Right renal cortex interstitium (tissue), 3 donors: ENCODE data around the gene ANKRD40CL. TPM values are rescaled to one million over a fixed set of nuclear protein-coding genes. Genes with fewer than 3 reads are reported as not detected.
"Not testable (repeated sequence)": the region's sequence is repeated elsewhere in the genome, so short reads cannot be mapped to it uniquely, and the experiment has no call there.

Source experiments
- DNase-seq, 3 donors: peaks; one replicate each; pipeline ENCODE4 v3.0.0-alpha.2; 2013; ENCODE audit warnings: low read depth in 3 of 3, low spot score in 2 of 3
- polyA plus RNA-seq, 3 donors: library from polyadenylated mRNA; unstranded; fragments of 120-200 nt; gene quantifications; one replicate each; pipeline ENCODE4 v1.2.1, GENCODE V29; 2013; ENCODE audit not compliant: insufficient read length in 3 of 3

ANKRD40CL gene, protein sequence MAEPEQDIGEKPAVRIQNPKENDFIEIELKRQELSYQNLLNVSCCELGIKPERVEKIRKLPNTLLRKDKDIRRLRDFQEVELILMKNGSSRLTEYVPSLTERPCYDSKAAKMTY
- under 1 TPM in 2 of 3 donors, not detected in 1; 0.21 to 0.25 TPM for polyA plus RNA-seq

DNA sequence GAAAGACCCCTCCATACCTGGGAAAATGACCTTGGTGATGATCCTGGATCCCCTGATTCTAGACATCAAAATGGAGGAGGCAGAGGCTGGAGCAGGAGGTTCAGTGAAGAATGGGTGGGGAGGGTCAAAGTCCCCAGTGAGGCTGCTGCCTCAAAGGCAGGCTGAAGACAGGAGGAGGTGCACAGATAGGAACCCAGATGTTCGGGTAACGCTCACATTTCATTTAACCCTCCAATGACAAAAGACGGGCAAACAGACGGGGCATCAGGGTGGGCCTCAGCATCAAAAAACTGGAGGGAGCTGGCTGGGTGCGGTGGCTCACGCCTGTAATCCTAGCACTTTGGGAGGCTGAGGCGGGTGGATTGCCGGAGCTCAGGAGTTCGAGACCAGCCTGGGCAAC is at the start of gene ANKRD40CL:
Gene ANKRD40CL (minus strand): TSS at position 73 of the 400 bp plus-strand sequence. CDS start 605 bp downstream, outside the sequence.
- DNase-seq = no peak

DNA sequence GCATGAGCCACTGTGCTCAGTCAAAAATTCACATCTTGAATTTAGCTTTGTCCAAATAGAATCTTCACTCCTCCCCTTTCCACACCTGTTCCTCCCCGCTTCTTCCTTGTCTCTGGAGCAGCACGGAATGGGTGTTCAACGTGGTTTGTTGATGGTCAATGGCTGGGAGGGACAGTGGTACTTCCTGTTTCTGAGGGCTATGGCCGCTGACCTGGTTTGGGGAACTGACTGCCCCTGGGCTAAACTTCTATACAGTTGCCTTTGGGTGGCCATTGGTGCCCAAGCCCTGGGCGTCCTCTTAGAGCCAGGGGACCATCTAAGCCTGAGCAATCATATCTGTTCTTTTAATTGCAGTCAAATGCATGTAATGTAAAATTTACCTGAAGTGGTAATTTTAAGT is 49.0 kb upstream of the ANKRD40CL start:
- DNase-seq = no peak

DNA sequence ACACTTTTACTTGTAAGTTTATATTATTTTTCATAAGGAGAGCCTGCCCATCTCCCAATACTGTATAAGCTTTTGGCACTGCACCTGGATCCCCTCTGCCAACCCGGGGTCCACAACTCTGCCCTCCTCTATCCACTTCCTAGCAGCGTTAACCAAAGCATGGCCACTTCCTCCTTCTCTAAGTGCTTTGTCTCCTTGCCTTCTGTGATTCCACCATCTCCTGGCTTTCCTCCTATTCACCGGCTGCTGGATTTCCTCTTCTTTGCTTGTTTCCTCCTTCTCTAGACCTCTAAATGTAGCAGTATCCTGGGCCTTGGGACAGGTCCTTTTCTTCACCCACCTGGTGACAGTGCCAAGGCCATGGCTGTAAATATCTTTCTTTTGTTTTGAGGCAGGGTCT is 48.1 kb upstream of the ANKRD40CL start:
- no peak for DNase-seq

DNA sequence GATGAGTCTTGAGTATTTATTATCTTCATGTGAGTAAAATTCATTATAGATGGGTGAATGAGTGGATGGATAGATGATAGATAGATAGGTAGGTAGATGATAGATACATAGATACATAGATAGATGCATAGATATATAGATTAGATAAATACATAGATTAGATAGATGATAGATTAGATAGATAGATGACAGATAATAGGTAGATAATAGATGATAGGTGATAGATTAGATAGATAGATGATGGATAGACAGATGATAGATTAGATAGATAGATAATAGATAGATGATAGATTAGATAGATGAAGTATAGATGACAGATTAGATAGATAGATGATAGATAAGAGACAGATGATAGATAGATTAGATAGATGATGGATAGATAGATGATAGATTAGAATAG is 46.3 kb upstream of the ANKRD40CL start:
- DNase-seq = no peak

DNA sequence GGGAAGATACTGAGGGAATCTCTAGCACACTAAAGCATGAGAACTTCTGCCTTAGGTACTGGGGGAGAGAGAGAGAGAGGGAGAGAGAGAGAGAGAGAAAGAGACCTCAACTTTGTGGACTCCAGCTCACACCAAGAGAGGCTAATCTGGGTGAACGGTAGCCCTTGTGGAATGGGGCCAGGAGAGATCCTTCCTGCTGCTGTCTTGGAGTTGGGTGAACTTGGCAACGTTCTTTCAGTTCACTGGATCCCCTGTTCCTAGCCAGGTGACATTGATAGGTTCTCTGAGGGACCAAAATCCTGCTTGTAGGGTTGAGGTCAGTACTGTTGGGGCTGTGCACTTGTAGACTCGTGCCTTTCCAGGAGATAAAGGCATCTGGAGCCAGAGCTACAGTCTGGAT is 41.6 kb upstream of the ANKRD40CL start:
- DNase-seq = no peak

DNA sequence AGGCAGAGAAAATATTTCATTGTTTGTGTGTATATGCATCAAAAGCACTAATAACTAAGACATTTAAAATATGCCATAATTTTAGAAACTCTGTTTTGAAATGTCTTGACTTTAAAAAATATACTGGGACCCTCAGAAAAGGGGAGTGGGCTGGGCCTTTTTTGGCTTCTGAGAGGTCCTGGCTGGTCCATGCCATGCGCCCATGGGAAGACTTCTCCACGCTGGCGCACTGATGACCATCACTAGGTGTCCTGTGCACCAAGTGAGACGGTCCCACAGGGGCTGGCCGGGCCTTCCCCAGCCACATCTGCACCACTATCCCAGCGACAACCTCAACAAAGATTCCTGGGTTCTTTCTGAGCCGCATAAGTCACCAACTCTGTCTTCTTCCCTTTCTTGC is 41.1 kb upstream of the ANKRD40CL start:
- no peak for DNase-seq

DNA sequence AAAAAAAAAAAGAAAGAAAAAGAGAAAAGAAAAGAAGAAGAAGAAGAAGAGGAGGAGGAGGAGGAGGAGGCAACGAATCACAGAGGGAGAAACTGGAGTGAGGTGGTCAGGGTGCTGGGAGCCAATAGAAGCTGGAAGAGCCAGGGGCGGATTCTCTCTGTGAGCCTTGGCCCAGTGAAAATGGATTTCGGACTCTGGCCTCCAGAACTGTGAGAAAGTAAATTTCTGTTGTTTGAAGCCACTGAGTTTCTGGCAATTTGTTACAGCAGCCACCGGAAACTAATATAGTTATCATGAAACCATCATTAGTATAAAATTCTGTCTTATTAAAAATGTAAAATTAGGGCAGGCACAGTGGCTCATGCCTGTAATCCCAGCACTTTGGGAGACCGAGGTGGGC is 40.4 kb upstream of the ANKRD40CL start:
- no peak for DNase-seq

DNA sequence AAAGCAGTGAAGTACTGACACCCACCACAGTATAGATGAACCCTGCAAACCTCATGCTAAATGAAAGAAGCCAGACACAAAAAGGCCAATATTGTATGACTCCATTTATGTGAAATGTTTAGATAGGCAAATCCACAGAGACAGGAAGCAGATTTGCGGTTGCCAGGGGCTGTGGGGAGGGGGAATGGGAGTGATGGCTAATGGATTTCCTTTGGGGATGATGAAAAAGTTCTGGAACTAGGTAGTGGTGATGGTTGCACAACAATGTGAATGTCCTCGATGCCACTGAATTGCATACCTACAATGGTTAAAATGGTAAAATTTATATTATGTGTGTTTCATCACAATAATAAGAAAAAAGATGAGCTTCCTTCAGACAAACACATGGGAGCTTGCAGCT is 39.7 kb upstream of the ANKRD40CL start:
- no peak for DNase-seq

DNA sequence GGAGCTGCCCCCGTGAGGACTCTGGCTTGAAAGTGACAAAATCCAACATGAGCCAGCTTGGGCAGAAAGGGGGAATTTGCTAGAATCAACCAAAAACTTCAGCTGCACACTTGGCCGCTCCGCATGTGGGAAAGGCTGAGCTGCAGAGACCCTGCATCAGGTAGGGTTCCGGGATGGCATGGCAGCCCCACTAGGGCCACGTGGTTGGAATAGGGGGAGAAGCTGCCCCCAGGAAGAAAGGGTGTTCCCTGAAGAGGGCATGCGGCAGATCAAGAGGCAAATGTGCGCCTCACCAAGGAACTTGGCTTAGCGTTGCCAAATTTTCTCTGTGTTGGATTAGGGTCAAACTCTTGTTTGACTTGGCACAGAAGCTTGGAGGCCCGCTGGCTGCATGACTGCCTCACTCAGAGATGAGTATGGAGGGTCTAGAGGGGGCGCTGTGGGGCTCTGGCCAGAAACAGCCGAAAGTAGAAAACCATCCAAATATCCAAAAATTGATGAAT is 38.9 kb upstream of the ANKRD40CL start:
- DNase-seq = no peak

DNA sequence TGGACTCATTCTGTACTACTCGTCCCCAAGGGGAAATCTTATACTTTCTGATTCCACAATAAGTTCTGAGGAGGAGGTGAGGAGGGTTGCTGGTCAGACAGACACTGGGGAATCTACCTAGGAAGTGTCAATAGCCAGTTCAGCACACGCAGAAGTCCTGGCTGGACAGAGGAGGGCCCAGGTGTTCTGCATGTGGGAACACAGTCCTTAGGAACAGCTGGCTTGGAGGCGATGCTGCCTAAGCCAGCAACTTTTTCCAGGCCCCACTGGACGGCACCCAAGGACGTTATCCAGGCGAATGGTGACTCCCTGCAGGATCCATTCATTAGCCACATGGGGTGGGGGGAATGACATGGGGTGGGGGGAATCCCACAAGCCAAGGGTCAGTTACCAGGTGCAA is 38.2 kb upstream of the ANKRD40CL start:
- no peak for DNase-seq

DNA sequence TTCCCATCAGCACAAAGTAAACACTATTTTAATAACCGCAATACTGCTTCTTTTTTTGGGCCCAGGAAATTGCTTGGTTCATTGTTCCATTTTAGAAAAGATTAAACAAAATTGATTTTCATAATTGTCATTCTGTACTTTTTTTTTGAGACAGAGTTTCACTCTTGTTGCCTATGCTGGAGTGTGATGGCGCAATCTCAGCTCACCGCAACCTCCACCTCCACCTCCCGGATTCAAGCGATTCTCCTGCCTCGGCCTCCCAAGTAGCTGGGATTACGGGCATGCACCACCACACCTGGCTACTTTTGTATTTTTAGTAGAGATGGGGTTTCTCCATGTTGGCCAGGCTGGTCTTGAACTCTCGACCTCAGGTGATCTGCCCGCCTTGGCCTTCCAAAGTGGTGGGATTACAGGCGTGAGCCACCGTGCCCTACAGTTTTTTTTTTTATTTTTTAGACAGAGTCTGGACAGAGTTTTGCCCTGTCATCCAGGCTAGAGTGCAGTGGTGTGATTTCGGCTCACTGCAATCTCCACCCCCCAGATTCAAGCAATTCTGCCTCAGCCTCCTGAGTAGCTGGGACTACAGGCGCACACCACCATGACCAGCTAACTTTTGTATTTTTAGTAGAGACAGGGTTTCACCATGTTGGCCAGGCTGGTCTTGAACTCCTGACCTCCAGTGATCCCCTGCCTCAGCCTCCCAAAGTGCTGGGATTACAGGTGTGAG is 37.6 kb upstream of the ANKRD40CL start:
- not testable (repeated sequence) for DNase-seq

DNA sequence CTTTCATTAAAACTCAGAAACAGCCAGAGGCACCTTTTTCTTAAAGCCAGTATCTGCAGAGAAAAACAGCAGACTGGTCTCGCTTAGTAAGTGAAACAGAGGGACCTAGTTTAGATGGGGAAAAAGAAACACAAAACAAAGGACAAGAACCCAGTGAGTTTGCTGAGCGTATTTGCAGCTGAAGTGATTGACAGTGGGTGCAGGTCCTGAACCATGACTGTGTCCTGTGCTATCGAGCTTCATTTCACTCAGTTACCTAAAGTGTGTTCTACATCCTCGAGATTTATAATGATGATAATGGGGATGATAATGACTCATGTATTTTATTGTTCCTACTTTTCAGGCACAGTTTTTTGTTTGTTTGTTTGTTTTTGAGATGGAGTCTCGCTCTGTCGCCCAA is 36.4 kb upstream of the ANKRD40CL start:
- DNase-seq = no peak

DNA sequence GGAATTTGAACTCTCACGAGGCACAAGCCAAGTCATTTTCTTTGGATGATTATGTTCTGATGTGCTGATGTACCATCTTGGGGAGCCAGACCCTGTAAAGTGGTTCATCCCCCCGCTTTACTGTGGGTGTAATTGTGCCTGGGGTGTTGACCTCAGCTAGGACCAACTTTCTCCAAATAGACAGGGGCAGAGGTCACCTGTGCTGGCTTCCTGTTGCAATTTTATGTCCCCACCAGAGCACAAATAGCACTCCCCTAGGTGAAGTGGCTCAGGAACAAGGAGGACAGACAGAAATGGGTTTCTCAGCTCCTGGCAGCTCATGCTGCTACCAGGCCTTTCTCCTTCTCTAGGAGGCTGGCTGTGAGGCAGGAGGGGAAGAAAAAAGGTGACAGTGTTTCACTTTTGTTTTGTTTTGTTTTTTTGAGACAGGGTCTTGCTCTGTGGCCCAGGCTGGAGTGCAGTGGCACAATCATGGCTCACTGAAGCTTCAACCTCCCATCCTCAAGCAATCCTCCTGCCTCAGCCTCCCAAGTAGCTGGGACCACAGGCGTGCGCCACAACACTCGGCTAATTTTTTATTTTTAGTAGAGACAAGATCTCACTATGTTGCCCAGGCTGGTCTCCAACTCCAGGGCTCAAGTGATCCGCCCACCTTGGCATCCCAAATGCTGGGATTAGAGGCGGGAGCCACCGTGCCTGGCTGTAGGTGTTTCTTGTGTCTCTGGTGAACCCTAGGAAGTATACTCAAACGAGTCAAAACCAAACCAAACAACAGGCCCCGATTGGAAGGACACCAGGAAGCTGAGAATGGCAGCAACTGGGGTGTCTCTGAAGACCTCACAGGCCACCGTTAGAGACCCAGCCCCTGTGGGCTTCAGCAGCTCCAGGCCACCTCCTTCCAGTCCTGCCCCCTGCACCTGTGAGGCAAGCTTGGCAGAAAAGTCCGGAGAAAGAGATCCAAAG is 35.6 kb upstream of the ANKRD40CL start:
- no peak for DNase-seq

DNA sequence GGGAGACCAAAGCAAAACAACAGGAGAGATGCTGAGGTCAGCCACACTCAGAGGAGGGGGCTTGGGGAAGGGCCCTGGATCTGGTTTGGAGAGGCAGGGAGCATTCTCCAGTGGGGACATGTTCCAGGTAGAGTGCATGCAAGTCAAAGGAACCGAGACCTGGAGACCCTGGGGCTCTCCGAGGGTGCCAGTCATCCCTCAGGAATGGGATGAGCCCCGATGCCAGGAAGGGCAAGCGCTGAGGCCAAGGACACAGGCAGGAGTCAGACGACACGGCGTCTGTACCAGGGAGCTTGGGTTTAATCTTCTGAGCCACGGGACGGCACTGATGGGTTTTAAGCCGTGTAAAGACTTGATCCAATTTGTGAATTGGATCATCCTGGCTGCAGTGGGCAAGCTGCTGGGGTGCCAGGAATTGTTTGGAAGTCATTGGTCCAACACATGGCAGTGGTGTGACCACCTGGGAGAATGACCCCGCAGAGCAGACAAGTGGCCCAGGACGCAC is 32.9 kb upstream of the ANKRD40CL start:
- DNase-seq = no peak

DNA sequence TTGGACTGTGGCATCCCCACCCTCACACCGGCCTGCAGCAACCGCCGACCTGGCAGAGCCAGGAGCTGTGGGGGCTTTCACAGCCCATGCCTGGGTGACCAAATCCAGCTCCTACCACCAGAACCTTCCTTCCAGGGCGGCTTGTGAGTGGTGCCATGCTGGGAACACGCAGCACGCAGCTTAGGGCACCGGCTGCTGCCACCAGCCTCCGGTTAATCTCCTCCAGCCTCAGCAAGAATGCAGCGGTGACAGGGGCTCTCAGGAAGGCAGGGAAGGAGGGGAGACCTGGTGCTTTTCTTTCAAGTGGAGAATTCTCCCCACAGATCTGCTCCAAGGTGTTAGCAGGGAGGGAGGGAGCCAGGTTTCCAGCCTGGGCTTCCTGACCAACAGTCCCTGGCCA is 32.3 kb upstream of the ANKRD40CL start:
- DNase-seq = no peak

DNA sequence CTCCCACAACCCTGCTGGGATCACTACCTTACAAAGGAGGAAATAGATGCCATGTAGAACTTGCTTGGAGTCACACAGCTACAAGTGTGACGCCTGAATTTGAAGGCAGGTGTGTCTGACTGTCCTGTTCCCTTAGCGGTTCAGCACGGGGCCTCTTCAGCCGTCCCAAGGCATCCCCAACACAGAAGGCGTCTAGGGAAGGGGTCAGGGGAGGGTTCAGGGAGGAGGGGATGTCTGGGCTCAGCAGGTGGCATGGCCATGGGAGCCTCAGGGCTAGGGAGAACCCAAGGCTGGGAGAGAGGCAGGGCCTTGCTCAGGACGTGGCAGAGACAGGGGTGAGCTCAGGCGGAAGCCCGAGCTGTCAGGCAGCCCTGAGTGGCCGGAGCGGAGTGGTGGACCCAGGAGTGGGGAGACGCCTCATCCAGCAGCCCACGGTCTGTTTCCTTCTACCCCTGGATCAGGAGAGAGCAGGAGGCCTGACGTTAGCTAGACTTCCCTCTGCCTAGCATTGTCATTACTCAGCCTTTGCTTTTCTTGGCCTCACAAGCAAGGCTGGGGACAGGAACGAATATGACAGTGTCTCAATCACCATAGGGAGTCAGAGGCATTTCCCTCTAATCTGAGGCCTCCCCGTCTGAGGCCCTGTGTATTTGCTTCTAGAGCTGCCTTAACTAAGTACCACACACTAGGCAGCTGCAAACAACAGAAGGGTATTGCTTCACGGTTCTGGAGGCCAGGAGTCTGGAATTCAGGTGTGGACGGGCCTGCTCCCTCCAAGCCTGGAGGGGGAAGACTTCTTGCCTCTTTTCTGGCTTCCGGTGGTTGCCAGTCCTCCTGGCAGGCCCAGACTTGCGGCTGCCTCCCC is 31.3 kb upstream of the ANKRD40CL start:
- DNase-seq = no peak

DNA sequence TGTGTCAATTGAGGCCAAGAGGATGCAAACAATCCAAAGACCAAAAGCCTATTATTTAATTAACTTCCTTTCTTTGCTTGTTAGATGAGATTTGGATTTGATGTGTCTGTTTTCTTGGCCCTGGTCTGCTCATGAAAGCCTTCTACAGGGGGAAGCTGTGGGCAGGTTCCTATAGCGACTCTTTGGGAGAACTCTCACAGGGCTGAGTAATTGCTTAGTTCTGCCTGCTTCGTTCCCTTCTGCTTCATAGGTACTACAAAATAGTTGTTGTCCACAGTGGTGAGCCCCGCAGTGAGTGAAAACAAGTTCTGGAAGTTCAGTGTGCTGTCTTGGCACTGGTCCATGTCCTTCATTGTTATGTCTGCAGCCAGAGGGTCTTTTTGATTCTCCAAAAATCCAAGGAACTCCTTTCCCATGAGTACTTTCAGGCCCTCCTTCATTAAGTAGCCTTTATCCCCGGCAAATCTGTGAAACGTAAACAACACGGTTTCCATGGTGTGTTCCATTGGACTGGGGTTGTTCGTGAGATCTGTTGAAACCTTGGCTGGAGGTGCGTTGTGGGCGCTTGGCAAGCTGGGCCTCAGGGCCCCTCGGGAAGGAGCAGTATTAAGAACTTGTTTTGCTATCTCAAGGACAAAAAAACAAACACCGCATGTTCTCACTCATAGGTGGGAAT is 30.0 kb upstream of the ANKRD40CL start:
- DNase-seq = no peak

DNA sequence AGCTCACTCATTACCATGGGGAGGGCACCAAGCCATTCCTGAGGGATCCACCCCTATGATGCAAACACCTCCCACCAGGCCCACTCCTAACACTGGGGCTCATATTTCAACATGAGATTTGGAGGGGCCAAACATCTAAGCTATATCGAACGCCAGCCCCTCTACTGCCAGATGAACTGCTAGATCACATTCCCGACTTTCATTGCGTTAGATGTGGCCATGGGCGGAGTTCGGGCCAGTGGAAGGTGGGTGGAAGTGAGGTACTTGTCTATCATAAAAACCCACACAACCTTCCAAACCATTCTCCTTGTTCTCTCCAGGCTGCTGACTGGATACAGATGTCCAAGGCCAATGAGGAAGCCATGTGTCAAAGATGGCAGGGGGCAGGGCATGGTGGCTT is 27.0 kb upstream of the ANKRD40CL start:
- DNase-seq = no peak

DNA sequence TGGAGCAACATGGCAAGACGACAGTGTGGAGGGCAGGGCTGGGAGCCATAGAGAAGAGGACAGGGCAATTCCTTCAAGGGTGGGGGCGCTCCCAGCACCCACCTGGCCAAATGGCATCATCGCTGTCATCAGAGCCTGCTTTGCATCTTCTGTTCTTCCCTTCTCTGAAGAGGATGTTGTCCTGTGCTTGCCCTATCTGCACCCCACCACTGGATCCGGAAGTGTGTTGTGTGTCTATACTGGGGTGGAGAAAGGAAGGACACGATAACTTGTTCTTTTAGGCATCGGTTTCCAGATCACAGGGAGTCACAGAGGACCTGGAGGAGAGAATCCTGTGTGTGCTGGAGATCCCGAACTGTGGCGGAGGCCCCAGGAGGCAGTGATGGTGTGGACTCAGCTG is 25.7 kb upstream of the ANKRD40CL start:
- no peak for DNase-seq

DNA sequence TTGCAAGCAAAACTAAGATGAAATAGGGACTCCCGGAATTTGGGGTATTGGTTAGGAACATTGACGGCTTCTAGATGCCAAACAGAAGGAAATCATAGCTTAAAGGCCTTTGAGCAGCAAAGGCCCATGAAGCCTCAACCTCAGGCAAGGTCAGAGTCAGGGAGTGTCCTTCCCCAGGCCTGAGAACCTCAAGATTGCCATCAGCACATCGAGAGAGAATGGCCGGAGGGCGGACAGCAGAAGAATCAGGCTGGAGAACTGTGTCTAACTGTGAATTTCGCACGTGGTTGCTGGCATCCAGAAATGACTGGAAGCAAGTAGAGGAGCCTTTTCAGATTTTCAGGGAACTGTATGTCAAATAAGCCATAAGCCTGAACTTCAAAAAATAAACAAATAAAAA is 24.8 kb upstream of the ANKRD40CL start:
- no peak for DNase-seq
